WTC11 (cell line): ENCODE results near the gene DGLUCY. TPM values are rescaled to one million over a fixed set of nuclear protein-coding genes. Genes with fewer than 3 reads are reported as not detected.

Experiments used
- ATAC-seq: fragments of 200-7000 bp; cut with Tn5 transposase; 2 replicates; pipeline ENCODE4 v1.10.0; 2021; ENCODE audit warnings: mild to moderate bottlenecking, moderate library complexity
- CTCF ChIA-PET: fragments of 300-600 bp; sonication (Branson Sonifier 250); formaldehyde crosslinking; loops from one replicate; lab custom pipeline; 2021; ENCODE audit warnings: antibody characterized with exemption; lab: Charles Lee
- POLR2A ChIA-PET: fragments of 350-600 bp; sonication (Branson Sonifier 250); formaldehyde crosslinking; loops from one replicate; lab custom pipeline; 2021; ENCODE audit warnings: antibody characterized with exemption; lab: Charles Lee
- DNase-seq: peaks from one replicate; pipeline ENCODE4 v3.0.0; 2021; ENCODE audit warnings: low spot score
- H3K27ac Mint-ChIP-seq: 2 replicates; pipeline ENCODE4 v1.8.0; 2021; ENCODE audit warnings: mixed read lengths
- H3K27me3 Mint-ChIP-seq: 2 replicates; pipeline ENCODE4 v1.8.0; 2021; ENCODE audit warnings: low read depth, mild to moderate bottlenecking, moderate library complexity, mixed read lengths
- H3K36me3 Mint-ChIP-seq: 2 replicates; pipeline ENCODE4 v1.8.0; 2021; ENCODE audit warnings: mixed read lengths
- H3K4me1 Mint-ChIP-seq: 2 replicates; pipeline ENCODE4 v1.8.0; 2022; ENCODE audit warnings: mixed read lengths
- H3K4me3 Mint-ChIP-seq: 2 replicates; pipeline ENCODE4 v1.8.0; 2021; ENCODE audit warnings: mild to moderate bottlenecking, moderate library complexity, mixed read lengths
- H3K9me3 Mint-ChIP-seq: 2 replicates; pipeline ENCODE4 v1.8.0; 2021; ENCODE audit warnings: mixed read lengths
- ATF1 ChIP-seq: sonication (generic); formaldehyde crosslinking; IDR thresholded peaks from 2 replicates; pipeline ENCODE4 v1.8.1; 2023; ENCODE audit warnings: mild to moderate bottlenecking, moderate library complexity, missing genetic modification reagents
- ETV6 ChIP-seq: sonication (generic); formaldehyde crosslinking; IDR thresholded peaks from 2 replicates; pipeline ENCODE4 v1.8.1; 2022; ENCODE audit warnings: mild to moderate bottlenecking, missing genetic modification reagents
- GABPB1 ChIP-seq: sonication (generic); formaldehyde crosslinking; IDR thresholded peaks from 2 replicates; pipeline ENCODE4 v1.8.1; 2023; ENCODE audit warnings: mild to moderate bottlenecking, missing genetic modification reagents
- SOX15 ChIP-seq: fragments of 250-450 bp; sonication (Bioruptor Pico); IDR thresholded peaks from 2 replicates; pipeline ENCODE4 v1.9.0; 2021; ENCODE audit warnings: mild to moderate bottlenecking
- SP1 ChIP-seq: sonication (generic); formaldehyde crosslinking; conservative IDR thresholded peaks from 2 replicates; pipeline ENCODE4 v1.8.1; 2022; ENCODE audit warnings: missing genetic modification reagents
- TCF7 ChIP-seq: sonication (generic); formaldehyde crosslinking; IDR thresholded peaks from 2 replicates; pipeline ENCODE4 v1.8.0; 2022; ENCODE audit warnings: mild to moderate bottlenecking, low read depth, missing genetic modification reagents, moderate library complexity
- TP53 ChIP-seq: sonication (generic); formaldehyde crosslinking; IDR thresholded peaks from 2 replicates; pipeline ENCODE4 v1.8.1; 2023; ENCODE audit warnings: mild to moderate bottlenecking, missing genetic modification reagents
- ZBTB21 ChIP-seq: sonication (generic); formaldehyde crosslinking; IDR thresholded peaks from 2 replicates; pipeline ENCODE4 v1.8.1; 2023; ENCODE audit warnings: mild to moderate bottlenecking, missing genetic modification reagents, borderline replicate concordance
- ZNF138 ChIP-seq: sonication (generic); formaldehyde crosslinking; conservative IDR thresholded peaks from 2 replicates; pipeline ENCODE4 v1.8.1; 2022; ENCODE audit warnings: mild to moderate bottlenecking, moderate library complexity, missing genetic modification reagents
- ZNF219 ChIP-seq: sonication (generic); formaldehyde crosslinking; IDR thresholded peaks from 2 replicates; pipeline ENCODE4 v1.8.0; 2023; ENCODE audit warnings: missing genetic modification reagents, mild to moderate bottlenecking, borderline replicate concordance
- ZNF232 ChIP-seq: sonication (generic); formaldehyde crosslinking; IDR thresholded peaks from 2 replicates; pipeline ENCODE4 v1.8.0; 2022; ENCODE audit warnings: mild to moderate bottlenecking, missing genetic modification reagents
- ZNF317 ChIP-seq: sonication (generic); formaldehyde crosslinking; IDR thresholded peaks from 2 replicates; pipeline ENCODE4 v1.8.1; 2023; ENCODE audit warnings: low read depth, mild to moderate bottlenecking, moderate library complexity, missing genetic modification reagents, borderline replicate concordance
- ZNF396 ChIP-seq: fragments of 250-450 bp; sonication (Bioruptor Pico); IDR thresholded peaks from 2 replicates; pipeline ENCODE4 v1.8.0; 2021; ENCODE audit warnings: mild to moderate bottlenecking, moderate library complexity, borderline replicate concordance
- total RNA-seq: library from RNA; stranded (reverse); gene quantifications from 3 replicates; pipeline ENCODE4 v1.2.3, GENCODE V29; 2021
- TF ChIP-seq, protein P1 (sequence below): fragments of 250-450 bp; sonication (Bioruptor Pico); IDR thresholded peaks from 2 replicates; pipeline ENCODE4 v1.8.0; 2021; ENCODE audit warnings: mild to moderate bottlenecking
- TF ChIP-seq, protein P2 (sequence below): fragments of 250-450 bp; sonication (Bioruptor Pico); IDR thresholded peaks from 2 replicates; pipeline ENCODE4 v1.9.0; 2021; ENCODE audit warnings: mild to moderate bottlenecking
- TF ChIP-seq, protein P3 (sequence below): sonication (generic); formaldehyde crosslinking; IDR thresholded peaks from 2 replicates; pipeline ENCODE4 v1.8.1; 2023; ENCODE audit warnings: mild to moderate bottlenecking, missing genetic modification reagents, moderate library complexity
- TF ChIP-seq, protein P4 (sequence below): sonication (generic); formaldehyde crosslinking; IDR thresholded peaks from 2 replicates; pipeline ENCODE4 v1.8.1; 2022; ENCODE audit warnings: low read depth, missing genetic modification reagents, borderline replicate concordance
- TF ChIP-seq, protein P5 (sequence below): sonication (generic); formaldehyde crosslinking; conservative IDR thresholded peaks from 2 replicates; pipeline ENCODE4 v1.8.1; 2022; ENCODE audit warnings: mild to moderate bottlenecking, missing genetic modification reagents
- TF ChIP-seq, protein P6 (sequence below): sonication (generic); formaldehyde crosslinking; IDR thresholded peaks from 2 replicates; pipeline ENCODE4 v1.8.1; 2023; ENCODE audit warnings: mild to moderate bottlenecking, missing genetic modification reagents, moderate library complexity
- TF ChIP-seq, protein P7 (sequence below): sonication (generic); formaldehyde crosslinking; IDR thresholded peaks from 2 replicates; pipeline ENCODE4 v1.8.1; 2022; ENCODE audit warnings: mild to moderate bottlenecking, missing genetic modification reagents, moderate library complexity, borderline replicate concordance

DGLUCY gene
- total RNA-seq, 1 experiment from 2014 or later: 35.4 TPM

DNA sequence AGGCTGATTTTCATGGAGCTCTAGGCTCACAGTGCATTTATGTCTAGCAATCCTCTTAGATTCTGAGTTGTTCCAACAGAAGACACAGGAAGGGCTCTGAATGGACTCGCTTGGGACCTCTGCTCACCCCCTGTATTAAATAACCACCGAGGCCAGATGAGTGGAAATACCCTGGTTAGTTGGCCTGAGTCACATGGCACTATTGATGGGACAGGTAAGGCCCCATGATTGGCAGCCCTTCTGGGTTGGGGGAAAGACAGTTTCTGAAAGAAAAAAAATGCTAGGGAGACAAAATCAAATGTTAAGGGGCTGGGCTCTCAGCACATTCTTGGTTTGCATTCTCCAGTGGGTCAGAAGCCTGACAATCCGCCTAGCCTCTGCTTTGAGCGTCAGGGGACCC lies 14.8 kb downstream of the DGLUCY start:
- no peak overlapping the region for H3K4me3 Mint-ChIP-seq
- ATAC-seq (no peak), DNase-seq (no peak)
- H3K36me3 Mint-ChIP-seq: peaks cover 25% of the 10 kb centered on the region
- H3K9me3 Mint-ChIP-seq: no peaks in the 10 kb centered on the region
- TF ChIP-seq SP1 (CRISPR knock-in tag) (no peak), TP53 (no peak), ZNF232 (CRISPR knock-in tag) (no peak), ZNF317 (CRISPR knock-in tag) (no peak)
- TF ChIP-seq, protein P1, sequence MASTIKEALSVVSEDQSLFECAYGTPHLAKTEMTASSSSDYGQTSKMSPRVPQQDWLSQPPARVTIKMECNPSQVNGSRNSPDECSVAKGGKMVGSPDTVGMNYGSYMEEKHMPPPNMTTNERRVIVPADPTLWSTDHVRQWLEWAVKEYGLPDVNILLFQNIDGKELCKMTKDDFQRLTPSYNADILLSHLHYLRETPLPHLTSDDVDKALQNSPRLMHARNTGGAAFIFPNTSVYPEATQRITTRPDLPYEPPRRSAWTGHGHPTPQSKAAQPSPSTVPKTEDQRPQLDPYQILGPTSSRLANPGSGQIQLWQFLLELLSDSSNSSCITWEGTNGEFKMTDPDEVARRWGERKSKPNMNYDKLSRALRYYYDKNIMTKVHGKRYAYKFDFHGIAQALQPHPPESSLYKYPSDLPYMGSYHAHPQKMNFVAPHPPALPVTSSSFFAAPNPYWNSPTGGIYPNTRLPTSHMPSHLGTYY (CRISPR knock-in tag): no peak
- TF ChIP-seq, protein P2, sequence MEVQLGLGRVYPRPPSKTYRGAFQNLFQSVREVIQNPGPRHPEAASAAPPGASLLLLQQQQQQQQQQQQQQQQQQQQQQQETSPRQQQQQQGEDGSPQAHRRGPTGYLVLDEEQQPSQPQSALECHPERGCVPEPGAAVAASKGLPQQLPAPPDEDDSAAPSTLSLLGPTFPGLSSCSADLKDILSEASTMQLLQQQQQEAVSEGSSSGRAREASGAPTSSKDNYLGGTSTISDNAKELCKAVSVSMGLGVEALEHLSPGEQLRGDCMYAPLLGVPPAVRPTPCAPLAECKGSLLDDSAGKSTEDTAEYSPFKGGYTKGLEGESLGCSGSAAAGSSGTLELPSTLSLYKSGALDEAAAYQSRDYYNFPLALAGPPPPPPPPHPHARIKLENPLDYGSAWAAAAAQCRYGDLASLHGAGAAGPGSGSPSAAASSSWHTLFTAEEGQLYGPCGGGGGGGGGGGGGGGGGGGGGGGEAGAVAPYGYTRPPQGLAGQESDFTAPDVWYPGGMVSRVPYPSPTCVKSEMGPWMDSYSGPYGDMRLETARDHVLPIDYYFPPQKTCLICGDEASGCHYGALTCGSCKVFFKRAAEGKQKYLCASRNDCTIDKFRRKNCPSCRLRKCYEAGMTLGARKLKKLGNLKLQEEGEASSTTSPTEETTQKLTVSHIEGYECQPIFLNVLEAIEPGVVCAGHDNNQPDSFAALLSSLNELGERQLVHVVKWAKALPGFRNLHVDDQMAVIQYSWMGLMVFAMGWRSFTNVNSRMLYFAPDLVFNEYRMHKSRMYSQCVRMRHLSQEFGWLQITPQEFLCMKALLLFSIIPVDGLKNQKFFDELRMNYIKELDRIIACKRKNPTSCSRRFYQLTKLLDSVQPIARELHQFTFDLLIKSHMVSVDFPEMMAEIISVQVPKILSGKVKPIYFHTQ (CRISPR knock-in tag): no peak
- TF ChIP-seq, all 79 proteins: peak for 0
- ChIA-PET CTCF (interaction anchor here (0.6 to 1.2 kb wide), 3 partner anchors 8 to 15 kb away, joined by 3 read pairs; partner anchors contain the start of gene DGLUCY), POLR2A (interaction anchor here (0.6 kb wide), 1 partner anchor 220 kb away, joined by 3 read pairs; no protein-coding TSS in a partner anchor)
- Mint-ChIP-seq H3K4me1 (peaks cover 8% of the 10 kb centered on the region), H3K27ac (no peak overlapping the region), H3K27me3 (no peaks in the 10 kb centered on the region)

DNA sequence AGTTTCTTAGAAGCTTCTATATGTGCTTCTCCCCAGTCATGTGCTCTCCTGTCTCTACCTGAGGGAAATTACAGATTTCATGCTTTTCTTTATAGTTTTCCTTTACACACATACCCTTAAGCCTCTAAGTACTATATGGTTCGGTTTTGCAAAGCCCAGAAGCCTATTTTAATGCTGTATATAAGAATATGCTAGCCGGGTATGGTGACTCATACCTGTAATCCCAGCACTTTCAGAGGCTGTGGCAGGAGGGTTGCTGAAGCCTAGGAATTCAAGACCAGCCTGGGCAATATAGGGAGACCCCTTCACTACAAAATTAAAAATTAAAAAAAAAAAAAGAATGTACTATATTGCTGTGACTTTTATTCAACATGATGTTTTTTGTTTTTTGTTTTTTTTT lies 15.4 kb downstream of the DGLUCY start:
- Mint-ChIP-seq H3K27me3 (no peaks in the 10 kb centered on the region), H3K36me3 (peaks cover 25% of the 10 kb centered on the region), H3K4me1 (peaks cover 7% of the 10 kb centered on the region), H3K27ac (no peak overlapping the region), H3K4me3 (no peak overlapping the region), H3K9me3 (no peaks in the 10 kb centered on the region)
- no peak for ATAC-seq
- CTCF ChIA-PET: no interaction called here
- DNase-seq: no peak
- no peak for TF ChIP-seq ZBTB21
- TF ChIP-seq, protein P3, sequence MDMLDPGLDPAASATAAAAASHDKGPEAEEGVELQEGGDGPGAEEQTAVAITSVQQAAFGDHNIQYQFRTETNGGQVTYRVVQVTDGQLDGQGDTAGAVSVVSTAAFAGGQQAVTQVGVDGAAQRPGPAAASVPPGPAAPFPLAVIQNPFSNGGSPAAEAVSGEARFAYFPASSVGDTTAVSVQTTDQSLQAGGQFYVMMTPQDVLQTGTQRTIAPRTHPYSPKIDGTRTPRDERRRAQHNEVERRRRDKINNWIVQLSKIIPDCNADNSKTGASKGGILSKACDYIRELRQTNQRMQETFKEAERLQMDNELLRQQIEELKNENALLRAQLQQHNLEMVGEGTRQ: no peak
- TF ChIP-seq, protein P4, sequence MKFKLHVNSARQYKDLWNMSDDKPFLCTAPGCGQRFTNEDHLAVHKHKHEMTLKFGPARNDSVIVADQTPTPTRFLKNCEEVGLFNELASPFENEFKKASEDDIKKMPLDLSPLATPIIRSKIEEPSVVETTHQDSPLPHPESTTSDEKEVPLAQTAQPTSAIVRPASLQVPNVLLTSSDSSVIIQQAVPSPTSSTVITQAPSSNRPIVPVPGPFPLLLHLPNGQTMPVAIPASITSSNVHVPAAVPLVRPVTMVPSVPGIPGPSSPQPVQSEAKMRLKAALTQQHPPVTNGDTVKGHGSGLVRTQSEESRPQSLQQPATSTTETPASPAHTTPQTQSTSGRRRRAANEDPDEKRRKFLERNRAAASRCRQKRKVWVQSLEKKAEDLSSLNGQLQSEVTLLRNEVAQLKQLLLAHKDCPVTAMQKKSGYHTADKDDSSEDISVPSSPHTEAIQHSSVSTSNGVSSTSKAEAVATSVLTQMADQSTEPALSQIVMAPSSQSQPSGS: no peak
- TF ChIP-seq ZNF396 (CRISPR knock-in tag): no peak
- no peak for TF ChIP-seq ZNF138
- no peak for TF ChIP-seq SOX15 (CRISPR knock-in tag)
- TF ChIP-seq, protein P5, sequence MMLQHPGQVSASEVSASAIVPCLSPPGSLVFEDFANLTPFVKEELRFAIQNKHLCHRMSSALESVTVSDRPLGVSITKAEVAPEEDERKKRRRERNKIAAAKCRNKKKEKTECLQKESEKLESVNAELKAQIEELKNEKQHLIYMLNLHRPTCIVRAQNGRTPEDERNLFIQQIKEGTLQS (CRISPR knock-in tag): no peak
- TF ChIP-seq ZNF219 (CRISPR knock-in tag): no peak
- TF ChIP-seq, protein P6, sequence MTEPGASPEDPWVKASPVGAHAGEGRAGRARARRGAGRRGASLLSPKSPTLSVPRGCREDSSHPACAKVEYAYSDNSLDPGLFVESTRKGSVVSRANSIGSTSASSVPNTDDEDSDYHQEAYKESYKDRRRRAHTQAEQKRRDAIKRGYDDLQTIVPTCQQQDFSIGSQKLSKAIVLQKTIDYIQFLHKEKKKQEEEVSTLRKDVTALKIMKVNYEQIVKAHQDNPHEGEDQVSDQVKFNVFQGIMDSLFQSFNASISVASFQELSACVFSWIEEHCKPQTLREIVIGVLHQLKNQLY: no peak
- TF ChIP-seq ATF1 (CRISPR knock-in tag): no peak
- no peak for TF ChIP-seq ETV6
- TF ChIP-seq TCF7: no peak
- no peak for TF ChIP-seq TP53
- TF ChIP-seq GABPB1 (CRISPR knock-in tag): no peak
- TF ChIP-seq, protein P7, sequence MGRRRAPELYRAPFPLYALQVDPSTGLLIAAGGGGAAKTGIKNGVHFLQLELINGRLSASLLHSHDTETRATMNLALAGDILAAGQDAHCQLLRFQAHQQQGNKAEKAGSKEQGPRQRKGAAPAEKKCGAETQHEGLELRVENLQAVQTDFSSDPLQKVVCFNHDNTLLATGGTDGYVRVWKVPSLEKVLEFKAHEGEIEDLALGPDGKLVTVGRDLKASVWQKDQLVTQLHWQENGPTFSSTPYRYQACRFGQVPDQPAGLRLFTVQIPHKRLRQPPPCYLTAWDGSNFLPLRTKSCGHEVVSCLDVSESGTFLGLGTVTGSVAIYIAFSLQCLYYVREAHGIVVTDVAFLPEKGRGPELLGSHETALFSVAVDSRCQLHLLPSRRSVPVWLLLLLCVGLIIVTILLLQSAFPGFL: no peak
- POLR2A ChIA-PET: no interaction called here
